ENCODE results near the gene WWOX. TPM values are rescaled to one million over a fixed set of nuclear protein-coding genes. Genes with fewer than 3 reads are reported as not detected.

The WWOX gene
- total RNA-seq, 1 donor from 2014 or later = 19.1 TPM

GRCh38 chr16:78656887-78657286 is 557.4 kb downstream of the WWOX start:
- no peak for DNase-seq (ENCODE audit: extremely low read depth, low read depth, low spot score)

GRCh38 chr16:78659216-78659615 is 559.8 kb downstream of the WWOX start:
- DNase-seq (ENCODE audit: extremely low read depth, low read depth, low spot score) = no peak

GRCh38 chr16:78659668-78660217 is 560.3 kb downstream of the WWOX start:
- no peak for DNase-seq (ENCODE audit: extremely low read depth, low read depth, low spot score)

GRCh38 chr16:78660795-78661194 is 561.3 kb downstream of the WWOX start:
- no peak for DNase-seq (ENCODE audit: extremely low read depth, low read depth, low spot score)

DNA sequence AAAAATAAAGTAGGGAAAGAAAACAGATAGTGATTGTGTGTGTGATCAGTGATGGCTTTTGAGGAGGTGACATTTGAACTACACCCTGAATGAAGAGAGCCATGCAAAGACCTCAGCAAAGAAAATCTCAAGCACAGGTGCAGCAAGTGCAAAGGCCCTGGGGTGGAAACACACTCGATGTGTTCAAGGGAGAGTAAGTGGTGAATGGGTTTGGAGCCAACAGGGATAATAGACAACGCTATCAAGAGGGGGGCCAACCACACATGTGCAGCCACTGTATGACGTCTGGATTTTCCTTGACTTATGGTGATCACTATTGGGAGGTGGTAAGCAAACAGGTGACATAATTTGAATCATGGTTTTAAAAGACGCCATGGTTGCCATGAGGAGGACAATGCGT is 564.2 kb downstream of the WWOX start:
- no peak for DNase-seq (ENCODE audit: extremely low read depth, low read depth, low spot score)

- DNase-seq (ENCODE audit: extremely low read depth, low read depth, low spot score) = no peak
Observed at GRCh38 chr16:78664811-78665772, 565.6 kb downstream of the WWOX start.

DNA sequence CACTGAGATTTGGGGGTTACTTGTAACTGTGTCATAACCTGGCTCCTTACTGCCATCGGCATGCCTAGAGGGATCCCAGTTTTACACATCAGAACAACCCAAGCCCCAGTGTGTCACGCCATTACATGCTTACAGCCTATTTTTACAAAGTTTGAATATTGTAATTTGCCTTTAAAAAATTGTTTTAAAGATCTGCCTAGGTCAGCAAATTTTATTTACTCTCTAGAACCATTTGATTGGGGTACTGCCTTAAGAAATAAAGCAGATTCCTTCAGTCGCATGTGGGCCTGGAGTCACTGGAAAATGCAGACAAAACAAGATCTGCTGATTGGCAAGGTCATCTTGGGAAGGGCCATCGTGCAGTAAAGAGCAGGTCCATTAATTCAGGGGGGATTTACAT is 566.9 kb downstream of the WWOX start:
- DNase-seq (ENCODE audit: extremely low read depth, low read depth, low spot score) = no peak

DNA sequence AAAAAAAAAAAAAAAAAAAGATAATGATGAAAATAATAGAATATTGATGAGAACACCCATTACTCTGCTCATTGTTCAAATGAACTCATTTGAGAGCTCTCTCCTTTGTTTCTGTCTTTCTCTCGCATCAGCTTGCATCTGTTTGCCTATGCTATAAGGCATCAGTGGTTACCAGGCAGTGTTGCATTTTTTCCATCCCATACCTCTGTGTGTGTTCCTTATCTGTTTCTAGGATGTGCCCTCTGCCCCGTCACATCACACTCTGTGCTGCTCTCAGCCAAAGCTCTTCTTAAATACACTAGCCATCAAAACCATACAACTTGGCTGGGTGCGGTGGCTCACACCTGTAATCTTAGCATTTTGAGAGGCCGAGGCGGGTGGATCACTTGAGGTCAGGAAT is 568.2 kb downstream of the WWOX start:
- no peak for DNase-seq (ENCODE audit: extremely low read depth, low read depth, low spot score)

DNA sequence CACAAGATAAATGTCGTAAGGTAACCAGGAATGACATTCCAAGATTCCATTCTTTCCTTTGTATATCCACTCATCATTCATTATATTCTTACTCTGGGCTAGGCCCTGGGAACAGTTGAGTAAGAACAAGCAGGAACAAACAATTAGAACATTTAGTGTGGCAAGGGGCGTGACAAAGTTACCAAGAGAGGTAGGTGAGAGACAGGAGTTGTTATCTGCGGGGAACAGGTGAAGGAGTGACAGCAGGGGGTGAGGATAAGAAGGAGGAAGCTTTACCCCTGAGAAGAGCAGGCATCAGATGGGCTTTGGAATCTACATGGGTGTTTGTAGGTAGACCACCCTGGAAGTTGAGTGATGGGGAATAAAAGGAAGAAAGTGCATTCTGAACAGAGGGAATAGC is 568.9 kb downstream of the WWOX start:
- DNase-seq (ENCODE audit: extremely low read depth, low read depth, low spot score) = no peak

DNA sequence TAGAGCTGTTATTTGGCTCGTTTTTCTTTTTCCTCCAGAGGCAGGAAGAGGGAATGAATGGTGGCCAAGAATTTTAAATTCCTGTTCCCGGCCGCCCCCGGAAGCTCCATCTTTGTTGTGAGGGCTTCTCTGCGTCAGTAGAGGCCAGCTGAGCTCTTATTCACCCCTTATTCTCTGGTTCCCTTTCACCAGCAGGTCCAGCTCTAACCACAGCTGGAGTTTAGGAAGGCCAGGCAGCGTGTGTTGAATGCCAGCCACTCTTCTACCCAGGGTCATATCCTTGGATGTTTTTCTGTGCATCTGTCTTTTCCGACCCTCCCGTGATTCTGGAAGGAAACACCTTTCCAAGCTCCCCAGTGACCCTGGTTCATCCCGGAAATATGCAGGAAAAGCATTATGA is 570.5 kb downstream of the WWOX start:
- no peak for DNase-seq (ENCODE audit: extremely low read depth, low read depth, low spot score)

- DNase-seq (ENCODE audit: extremely low read depth, low read depth, low spot score) = no peak
Observed at GRCh38 chr16:78672779-78673556, 573.5 kb downstream of the WWOX start.

DNA sequence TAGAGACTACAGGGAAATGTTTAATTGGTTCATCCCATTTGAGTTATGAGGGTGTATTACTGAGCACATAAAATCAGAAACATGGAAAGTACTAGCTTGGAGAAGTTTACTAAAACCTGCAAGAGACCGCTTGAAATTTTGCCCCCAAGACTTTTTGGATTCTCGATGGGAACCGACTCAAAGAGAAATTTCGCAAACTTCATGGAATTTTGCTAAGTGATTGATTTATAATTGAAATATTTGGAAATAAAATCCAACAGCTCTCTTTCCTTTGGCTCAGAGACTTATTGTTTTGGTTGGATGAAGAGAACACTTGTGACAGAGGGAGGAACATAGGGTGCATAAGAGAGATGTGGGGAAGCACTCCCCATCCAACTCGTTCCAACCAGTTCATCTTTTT is 574.4 kb downstream of the WWOX start:
- DNase-seq (ENCODE audit: extremely low read depth, low read depth, low spot score) = no peak

GRCh38 chr16:78675312-78675711 is 575.9 kb downstream of the WWOX start:
- DNase-seq (ENCODE audit: extremely low read depth, low read depth, low spot score) = no peak

- DNase-seq (ENCODE audit: extremely low read depth, low read depth, low spot score) = no peak
Observed at GRCh38 chr16:78675951-78676792, 576.7 kb downstream of the WWOX start.

DNA sequence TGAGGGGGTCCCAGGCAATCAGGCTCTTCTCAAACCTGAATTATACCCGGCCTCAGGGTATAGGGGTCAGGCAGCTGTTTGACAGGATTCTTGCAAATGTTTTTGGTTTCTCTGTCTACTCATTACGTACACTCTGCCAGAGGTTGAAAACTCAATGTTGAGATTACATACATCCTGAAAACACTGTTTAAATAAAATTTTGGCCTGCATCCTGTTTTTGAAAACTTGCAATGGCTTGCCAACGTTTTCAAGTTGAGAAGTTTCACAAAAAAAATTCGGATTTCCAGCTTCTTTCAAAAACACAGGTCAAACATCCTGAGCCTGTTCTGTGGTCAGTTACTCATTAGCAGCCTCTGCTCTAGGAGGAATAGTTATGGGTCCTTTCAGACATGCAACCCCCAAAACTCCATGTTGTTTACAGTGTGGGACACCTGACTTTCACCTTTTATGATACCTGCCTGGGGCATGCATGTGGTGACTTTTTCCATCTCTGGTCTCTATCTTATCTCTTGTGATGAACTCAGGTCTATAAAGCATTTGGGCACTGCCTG is 577.8 kb downstream of the WWOX start:
- DNase-seq (ENCODE audit: extremely low read depth, low read depth, low spot score) = no peak

DNA sequence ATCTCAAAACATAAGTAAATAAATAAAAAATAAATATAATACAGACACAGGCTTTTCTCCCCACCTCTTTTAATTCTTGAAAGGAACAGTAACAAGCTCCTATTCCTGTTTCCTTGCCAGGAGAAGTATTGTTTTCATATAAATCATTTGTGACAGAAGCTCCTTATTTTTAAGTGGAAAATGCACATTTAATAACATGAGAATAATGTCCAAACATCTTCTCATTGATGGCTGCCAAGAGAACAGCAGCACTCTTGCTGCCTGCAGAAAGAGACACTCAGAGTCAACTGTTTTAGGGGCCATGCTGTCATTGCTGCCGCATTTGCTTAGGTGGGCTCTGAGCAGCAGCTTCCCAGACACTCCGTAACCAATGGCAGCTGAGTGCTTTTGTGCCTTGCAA is 580.1 kb downstream of the WWOX start:
- DNase-seq (ENCODE audit: extremely low read depth, low read depth, low spot score) = no peak

- no peak for DNase-seq (ENCODE audit: extremely low read depth, low read depth, low spot score)
Observed at GRCh38 chr16:78681743-78682142, 582.3 kb downstream of the WWOX start.

- no peak for DNase-seq (ENCODE audit: extremely low read depth, low read depth, low spot score)
Observed at GRCh38 chr16:78684030-78684611, 584.7 kb downstream of the WWOX start.

GRCh38 chr16:78684655-78685375 is 585.4 kb downstream of the WWOX start:
- no peak for DNase-seq (ENCODE audit: extremely low read depth, low read depth, low spot score)
